Esophagus muscularis mucosa (tissue), 3 donors: ENCODE measurements around the gene GALNT7.

ENCODE experiments used
- CTCF ChIP-seq, 3 experiments: fragments of 200-600 bp in 2 of 3; fragments of 450-650 bp in 1 of 3; sonication (generic) in 2 of 3; IDR thresholded peaks; one replicate each; pipeline ENCODE4 v1.5.1; 2017 to 2019; ENCODE audit warnings: antibody characterized with exemption in 3 of 3, mild to moderate bottlenecking in 2 of 3, moderate library complexity in 1 of 3
- POLR2A ChIP-seq: fragments of 450-650 bp; IDR thresholded peaks from one replicate; pipeline ENCODE4 v1.6.1; 2017; ENCODE audit warnings: antibody characterized with exemption, moderate library complexity, mild to moderate bottlenecking, low read depth
- POLR2AphosphoS5 ChIP-seq, 2 donors: sonication (generic); formaldehyde crosslinking; IDR thresholded peaks; one replicate each; pipeline ENCODE4 v1.6.1; 2017; ENCODE audit warnings: antibody characterized with exemption in 2 of 2

DNA sequence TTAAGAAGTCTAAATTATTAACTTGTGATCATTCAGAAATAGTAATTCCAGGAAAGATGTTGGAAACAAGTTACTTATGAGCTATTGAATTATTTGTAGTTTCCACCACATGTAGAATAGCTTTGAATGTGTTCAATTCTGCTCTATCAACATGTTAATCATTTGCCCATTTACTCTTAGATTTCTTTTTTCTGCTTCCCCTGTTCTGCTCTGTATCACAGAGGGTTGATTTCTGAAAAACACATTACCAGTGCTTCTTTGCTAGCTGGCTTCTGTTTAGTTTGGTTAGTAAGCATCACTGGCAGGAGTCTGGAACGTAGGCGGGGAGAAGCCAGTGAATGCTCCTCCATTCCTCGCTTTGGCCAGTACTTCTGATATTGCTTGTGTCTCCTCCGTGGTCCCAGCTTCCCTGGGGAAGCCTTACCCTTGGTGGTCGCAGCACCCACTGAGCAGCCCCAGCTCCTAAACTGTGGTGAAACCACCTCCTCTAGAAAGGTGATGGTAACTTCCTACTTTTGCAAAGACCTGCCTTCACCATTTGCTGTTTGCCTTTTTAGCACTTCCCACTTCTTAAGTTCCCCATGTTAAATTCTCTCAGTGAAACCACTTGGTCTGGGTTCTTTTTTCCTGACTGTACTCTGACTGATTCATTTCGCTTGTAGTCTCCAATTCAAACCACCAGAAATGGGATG, 40.3 kb upstream of the GALNT7 start:
- TF ChIP-seq CTCF (IDR thresholded peaks at IDR 0.05) = no peak
- TF ChIP-seq POLR2AphosphoS5 (IDR thresholded peaks at IDR 0.05) = no peak
- no peak for TF ChIP-seq POLR2A
